HepG2 (cell line): ENCODE measurements around the gene PLD1. TPM values are rescaled to one million over a fixed set of nuclear protein-coding genes. Genes with fewer than 3 reads are reported as not detected.

ENCODE experiments used
- DNMT3B ChIP-seq: conservative IDR thresholded peaks from 2 replicates; pipeline ENCODE4 v1.6.1; 2016; ENCODE audit warnings: missing biosample characterization, control low read depth
- GFI1 ChIP-seq: sonication (generic); formaldehyde crosslinking; IDR thresholded peaks from 2 replicates; pipeline ENCODE4 v1.5.0; 2020; ENCODE audit warnings: missing genetic modification reagents, mild to moderate bottlenecking, borderline replicate concordance
- GTF2F1 ChIP-seq: fragments of 150-350 bp; IDR thresholded peaks from 2 replicates; pipeline ENCODE4 v1.6.1; 2014; ENCODE audit warnings: low read length
- JUNB ChIP-seq: sonication (generic); formaldehyde crosslinking; IDR thresholded peaks from 2 replicates; pipeline ENCODE4 v1.8.0; 2022; ENCODE audit warnings: missing genetic modification reagents, mild to moderate bottlenecking, borderline replicate concordance
- MED1 ChIP-seq: sonication (generic); formaldehyde crosslinking; IDR thresholded peaks from 2 replicates; pipeline ENCODE4 v1.4.0; 2020; ENCODE audit warnings: missing genetic modification reagents
- NONO ChIP-seq, 2 experiments: fragments of 450-650 bp in 1 of 2; sonication (generic) in 1 of 2; formaldehyde crosslinking in 1 of 2; IDR thresholded peaks in 1 of 2; conservative IDR thresholded peaks in 1 of 2; 2 replicates each; pipeline versions ENCODE4 v1.6.1 to v1.8.0; 2017 to 2022; ENCODE audit warnings: mild to moderate bottlenecking in 1 of 2, missing genetic modification reagents in 1 of 2, moderate library complexity in 1 of 2
- PRPF4 ChIP-seq: fragments of 200-400 bp; formaldehyde crosslinking; IDR thresholded peaks from 2 replicates; pipeline ENCODE4 v1.6.1; 2016; ENCODE audit warnings: low read length, low read depth; ENCODE audit not compliant: poor library complexity, severe bottlenecking
- PTBP1 ChIP-seq: fragments of 200-400 bp; formaldehyde crosslinking; IDR thresholded peaks from 2 replicates; pipeline ENCODE4 v1.6.1; 2018; ENCODE audit warnings: low read length, low read depth; ENCODE audit not compliant: poor library complexity, severe bottlenecking
- SMARCC2 ChIP-seq: fragments of 450-650 bp; IDR thresholded peaks from 2 replicates; pipeline ENCODE4 v1.6.1; 2017; ENCODE audit warnings: antibody characterized with exemption, mild to moderate bottlenecking
- SSRP1 ChIP-seq: IDR thresholded peaks from 2 replicates; pipeline ENCODE4 v1.6.1; 2016; ENCODE audit warnings: control low read depth
- TBX3 ChIP-seq: fragments of 450-650 bp; IDR thresholded peaks from 2 replicates; pipeline ENCODE4 v1.6.1; 2017; ENCODE audit warnings: antibody characterized with exemption, mild to moderate bottlenecking, inconsistent platforms, borderline replicate concordance
- THYN1 ChIP-seq: sonication (generic); formaldehyde crosslinking; IDR thresholded peaks from 2 replicates; pipeline ENCODE4 v1.8.1; 2023; ENCODE audit warnings: low read depth, mild to moderate bottlenecking, moderate library complexity, missing genetic modification reagents, borderline replicate concordance
- ZFP36L2 ChIP-seq: sonication (generic); formaldehyde crosslinking; IDR thresholded peaks from 2 replicates; pipeline ENCODE4 v1.4.0; 2020; ENCODE audit warnings: missing genetic modification reagents
- ZNF33A ChIP-seq: sonication (generic); formaldehyde crosslinking; IDR thresholded peaks from 2 replicates; pipeline ENCODE4 v1.5.1; 2020; ENCODE audit warnings: missing genetic modification reagents, mild to moderate bottlenecking, moderate library complexity, borderline replicate concordance
- ZNF350 ChIP-seq: sonication (generic); formaldehyde crosslinking; IDR thresholded peaks from 2 replicates; pipeline ENCODE4 v1.4.0; 2020; ENCODE audit warnings: mild to moderate bottlenecking, low read depth, missing genetic modification reagents, borderline replicate concordance
- ZNF598 ChIP-seq: sonication (generic); formaldehyde crosslinking; IDR thresholded peaks from 2 replicates; pipeline ENCODE4 v1.5.1; 2020; ENCODE audit warnings: mild to moderate bottlenecking, missing genetic modification reagents, borderline replicate concordance
- ZNF674 ChIP-seq: sonication (generic); formaldehyde crosslinking; IDR thresholded peaks from 2 replicates; pipeline ENCODE4 v1.5.0; 2020; ENCODE audit warnings: low read depth, mild to moderate bottlenecking, missing genetic modification reagents
- polyA plus RNA-seq, 8 experiments: library from polyadenylated mRNA; depleted of rRNA in 3 of 8; stranded (reverse) in 7 of 8; unstranded in 1 of 8; fragments of >200 nt; fragmentation: Illumina TruSeq in 4 of 8; extraction: Trizol in 4 of 8; gene quantifications; 2 replicates each; pipeline versions ENCODE4 v1.2.1 to v1.2.3, GENCODE V29; 2011 to 2016; ENCODE audit warnings: low read depth in 4 of 8, missing spikeins in 1 of 8, mixed read lengths in 1 of 8; ENCODE audit not compliant: insufficient read depth in 1 of 8
- total RNA-seq, 5 experiments: library from RNA; depleted of rRNA; stranded (reverse); fragments of >200 nt; fragmentation: Illumina TruSeq; extraction: Trizol; gene quantifications; 2 replicates each; pipeline ENCODE4 v1.2.3, GENCODE V29; 2016; ENCODE audit warnings: low read depth in 1 of 5
- TF ChIP-seq, protein P1 (sequence below): sonication (generic); formaldehyde crosslinking; IDR thresholded peaks from 2 replicates; pipeline ENCODE4 v1.5.1; 2020; ENCODE audit warnings: mild to moderate bottlenecking, missing genetic modification reagents, moderate library complexity
- TF ChIP-seq, protein P2 (sequence below): sonication (generic); formaldehyde crosslinking; IDR thresholded peaks from 2 replicates; pipeline ENCODE4 v1.4.0; 2020; ENCODE audit warnings: missing genetic modification reagents
- TF ChIP-seq, protein P3 (sequence below): sonication (generic); formaldehyde crosslinking; IDR thresholded peaks from 2 replicates; pipeline ENCODE4 v1.4.0; 2020; ENCODE audit warnings: mild to moderate bottlenecking, missing genetic modification reagents
- TF ChIP-seq, protein P4 (sequence below): sonication (generic); formaldehyde crosslinking; IDR thresholded peaks from 2 replicates; pipeline ENCODE4 v1.8.1; 2023; ENCODE audit warnings: missing genetic modification reagents, mild to moderate bottlenecking, borderline replicate concordance

The PLD1 gene
- total and polyA plus RNA-seq, 2 of the 13 experiments (the other 11 are each of a cell fraction or from before 2014, with no cell fraction given) = 27.1 to 59.4 TPM

- TF ChIP-seq, protein P1, sequence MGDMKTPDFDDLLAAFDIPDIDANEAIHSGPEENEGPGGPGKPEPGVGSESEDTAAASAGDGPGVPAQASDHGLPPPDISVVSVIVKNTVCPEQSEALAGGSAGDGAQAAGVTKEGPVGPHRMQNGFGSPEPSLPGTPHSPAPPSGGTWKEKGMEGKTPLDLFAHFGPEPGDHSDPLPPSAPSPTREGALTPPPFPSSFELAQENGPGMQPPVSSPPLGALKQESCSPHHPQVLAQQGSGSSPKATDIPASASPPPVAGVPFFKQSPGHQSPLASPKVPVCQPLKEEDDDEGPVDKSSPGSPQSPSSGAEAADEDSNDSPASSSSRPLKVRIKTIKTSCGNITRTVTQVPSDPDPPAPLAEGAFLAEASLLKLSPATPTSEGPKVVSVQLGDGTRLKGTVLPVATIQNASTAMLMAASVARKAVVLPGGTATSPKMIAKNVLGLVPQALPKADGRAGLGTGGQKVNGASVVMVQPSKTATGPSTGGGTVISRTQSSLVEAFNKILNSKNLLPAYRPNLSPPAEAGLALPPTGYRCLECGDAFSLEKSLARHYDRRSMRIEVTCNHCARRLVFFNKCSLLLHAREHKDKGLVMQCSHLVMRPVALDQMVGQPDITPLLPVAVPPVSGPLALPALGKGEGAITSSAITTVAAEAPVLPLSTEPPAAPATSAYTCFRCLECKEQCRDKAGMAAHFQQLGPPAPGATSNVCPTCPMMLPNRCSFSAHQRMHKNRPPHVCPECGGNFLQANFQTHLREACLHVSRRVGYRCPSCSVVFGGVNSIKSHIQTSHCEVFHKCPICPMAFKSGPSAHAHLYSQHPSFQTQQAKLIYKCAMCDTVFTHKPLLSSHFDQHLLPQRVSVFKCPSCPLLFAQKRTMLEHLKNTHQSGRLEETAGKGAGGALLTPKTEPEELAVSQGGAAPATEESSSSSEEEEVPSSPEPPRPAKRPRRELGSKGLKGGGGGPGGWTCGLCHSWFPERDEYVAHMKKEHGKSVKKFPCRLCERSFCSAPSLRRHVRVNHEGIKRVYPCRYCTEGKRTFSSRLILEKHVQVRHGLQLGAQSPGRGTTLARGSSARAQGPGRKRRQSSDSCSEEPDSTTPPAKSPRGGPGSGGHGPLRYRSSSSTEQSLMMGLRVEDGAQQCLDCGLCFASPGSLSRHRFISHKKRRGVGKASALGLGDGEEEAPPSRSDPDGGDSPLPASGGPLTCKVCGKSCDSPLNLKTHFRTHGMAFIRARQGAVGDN (CRISPR knock-in tag) = no peak
- TF ChIP-seq JUNB (CRISPR knock-in tag) (0 out of 2 replicates have a peak, but pooled peaks have one; percentile 17), ZNF674 (CRISPR knock-in tag) (no peak), ZNF350 (CRISPR knock-in tag) (peak; percentile 50; the same call in 1 of the 2 replicates), ZFP36L2 (CRISPR knock-in tag) (no peak), GFI1 (peak; percentile 83), ZNF33A (CRISPR knock-in tag) (no peak), DNMT3B (CRISPR knock-in tag) (no peak), GTF2F1 (no peak), TBX3 (no peak), PTBP1 (no peak), MED1 (peak; percentile 98), NONO (IDR thresholded peaks at IDR 0.05) (no peak), NONO (CRISPR knock-in tag; conservative IDR thresholded peaks at IDR 0.05) (peak; percentile 53), SMARCC2 (no peak), THYN1 (CRISPR knock-in tag) (no peak), PRPF4 (no peak), ZNF598 (CRISPR knock-in tag) (no peak), SSRP1 (no peak)
- TF ChIP-seq, protein P2, sequence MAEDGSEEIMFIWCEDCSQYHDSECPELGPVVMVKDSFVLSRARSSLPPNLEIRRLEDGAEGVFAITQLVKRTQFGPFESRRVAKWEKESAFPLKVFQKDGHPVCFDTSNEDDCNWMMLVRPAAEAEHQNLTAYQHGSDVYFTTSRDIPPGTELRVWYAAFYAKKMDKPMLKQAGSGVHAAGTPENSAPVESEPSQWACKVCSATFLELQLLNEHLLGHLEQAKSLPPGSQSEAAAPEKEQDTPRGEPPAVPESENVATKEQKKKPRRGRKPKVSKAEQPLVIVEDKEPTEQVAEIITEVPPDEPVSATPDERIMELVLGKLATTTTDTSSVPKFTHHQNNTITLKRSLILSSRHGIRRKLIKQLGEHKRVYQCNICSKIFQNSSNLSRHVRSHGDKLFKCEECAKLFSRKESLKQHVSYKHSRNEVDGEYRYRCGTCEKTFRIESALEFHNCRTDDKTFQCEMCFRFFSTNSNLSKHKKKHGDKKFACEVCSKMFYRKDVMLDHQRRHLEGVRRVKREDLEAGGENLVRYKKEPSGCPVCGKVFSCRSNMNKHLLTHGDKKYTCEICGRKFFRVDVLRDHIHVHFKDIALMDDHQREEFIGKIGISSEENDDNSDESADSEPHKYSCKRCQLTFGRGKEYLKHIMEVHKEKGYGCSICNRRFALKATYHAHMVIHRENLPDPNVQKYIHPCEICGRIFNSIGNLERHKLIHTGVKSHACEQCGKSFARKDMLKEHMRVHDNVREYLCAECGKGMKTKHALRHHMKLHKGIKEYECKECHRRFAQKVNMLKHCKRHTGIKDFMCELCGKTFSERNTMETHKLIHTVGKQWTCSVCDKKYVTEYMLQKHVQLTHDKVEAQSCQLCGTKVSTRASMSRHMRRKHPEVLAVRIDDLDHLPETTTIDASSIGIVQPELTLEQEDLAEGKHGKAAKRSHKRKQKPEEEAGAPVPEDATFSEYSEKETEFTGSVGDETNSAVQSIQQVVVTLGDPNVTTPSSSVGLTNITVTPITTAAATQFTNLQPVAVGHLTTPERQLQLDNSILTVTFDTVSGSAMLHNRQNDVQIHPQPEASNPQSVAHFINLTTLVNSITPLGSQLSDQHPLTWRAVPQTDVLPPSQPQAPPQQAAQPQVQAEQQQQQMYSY (CRISPR knock-in tag) = no peak
- TF ChIP-seq, protein P3, sequence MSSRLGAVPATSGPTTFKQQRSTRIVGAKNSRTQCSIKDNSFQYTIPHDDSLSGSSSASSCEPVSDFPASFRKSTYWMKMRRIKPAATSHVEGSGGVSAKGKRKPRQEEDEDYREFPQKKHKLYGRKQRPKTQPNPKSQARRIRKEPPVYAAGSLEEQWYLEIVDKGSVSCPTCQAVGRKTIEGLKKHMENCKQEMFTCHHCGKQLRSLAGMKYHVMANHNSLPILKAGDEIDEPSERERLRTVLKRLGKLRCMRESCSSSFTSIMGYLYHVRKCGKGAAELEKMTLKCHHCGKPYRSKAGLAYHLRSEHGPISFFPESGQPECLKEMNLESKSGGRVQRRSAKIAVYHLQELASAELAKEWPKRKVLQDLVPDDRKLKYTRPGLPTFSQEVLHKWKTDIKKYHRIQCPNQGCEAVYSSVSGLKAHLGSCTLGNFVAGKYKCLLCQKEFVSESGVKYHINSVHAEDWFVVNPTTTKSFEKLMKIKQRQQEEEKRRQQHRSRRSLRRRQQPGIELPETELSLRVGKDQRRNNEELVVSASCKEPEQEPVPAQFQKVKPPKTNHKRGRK = no peak
- TF ChIP-seq, protein P4, sequence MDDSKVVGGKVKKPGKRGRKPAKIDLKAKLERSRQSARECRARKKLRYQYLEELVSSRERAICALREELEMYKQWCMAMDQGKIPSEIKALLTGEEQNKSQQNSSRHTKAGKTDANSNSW = no peak
These were observed 28.0 kb upstream of the PLD1 start (continued) for GRCh38 chr3:171838218-171838720.
